Stimulated activated CD8-positive, alpha-beta memory T cell treated with anti-CD3 and anti-CD28 coated beads, Interleukin-15, amount 100 ng/mL, for 48 hours (primary cell): ENCODE results near the gene CARD11.

Experiments
- DNase-seq, 2 donors: peaks; one replicate each; pipeline ENCODE4 v3.0.0-alpha.2; 2020; ENCODE audit warnings: low read depth in 2 of 2

The CARD11 gene

DNA sequence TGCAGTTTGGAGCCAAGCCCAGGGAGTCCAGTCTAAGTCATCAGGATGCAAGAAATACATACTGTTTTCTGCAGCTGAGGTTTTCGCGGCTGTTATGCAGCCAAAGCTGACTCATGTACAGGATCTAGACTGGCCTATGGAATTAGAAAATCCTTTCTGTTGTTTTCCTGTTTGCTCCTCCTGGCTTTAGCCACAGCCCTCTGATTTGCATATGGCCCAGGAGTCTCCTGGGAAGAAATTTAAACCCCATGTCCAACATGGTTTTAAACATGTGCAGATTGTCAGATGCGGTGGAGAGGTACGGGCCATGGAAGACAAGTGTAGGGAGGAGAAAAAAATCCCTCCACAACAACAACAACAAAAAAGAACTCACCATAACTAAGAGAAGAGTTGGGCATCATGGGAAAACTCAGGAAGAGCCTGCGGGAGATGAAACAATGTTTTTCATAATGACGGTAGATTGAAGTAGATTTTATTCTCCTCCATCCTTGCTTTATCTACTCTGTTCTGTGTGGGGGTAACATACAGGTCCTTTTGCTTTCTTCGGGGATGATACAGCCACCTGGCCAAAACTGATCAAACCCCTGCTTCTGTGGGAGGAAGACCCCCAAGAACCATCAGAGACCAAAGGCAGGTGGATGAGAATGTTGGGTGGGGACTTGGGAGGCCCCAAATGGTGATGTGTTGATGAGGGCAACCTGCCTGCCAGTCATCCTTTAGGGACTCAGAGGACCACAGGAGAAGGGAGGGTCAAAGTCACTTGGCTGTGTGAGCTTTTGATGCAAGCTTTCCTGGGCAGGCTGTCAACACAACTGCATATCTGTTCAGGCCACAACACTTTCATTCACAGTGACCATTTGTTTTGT, 169.7 kb downstream of the CARD11 start:
- DNase-seq, result no peak

DNA sequence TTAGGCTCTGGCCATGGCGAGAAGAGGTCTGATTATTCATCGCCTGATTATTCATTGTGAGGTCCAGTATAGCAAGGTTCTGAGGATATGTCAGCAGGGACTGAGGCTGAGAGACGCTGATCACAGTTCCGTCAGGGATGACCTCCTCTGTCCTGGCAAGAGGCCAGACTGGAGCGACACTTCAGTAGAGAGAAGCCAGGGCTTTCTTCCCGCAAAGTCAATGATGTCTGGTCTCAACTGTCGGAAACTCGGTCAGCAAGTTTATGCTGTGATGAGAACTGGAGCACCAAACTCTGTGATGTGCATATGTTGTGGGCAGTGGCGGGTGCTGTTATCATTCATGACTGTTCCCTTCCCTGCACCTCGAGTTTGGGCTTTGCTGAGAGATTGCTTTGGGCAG, 170.5 kb downstream of the CARD11 start:
- DNase-seq, result no peak

DNA sequence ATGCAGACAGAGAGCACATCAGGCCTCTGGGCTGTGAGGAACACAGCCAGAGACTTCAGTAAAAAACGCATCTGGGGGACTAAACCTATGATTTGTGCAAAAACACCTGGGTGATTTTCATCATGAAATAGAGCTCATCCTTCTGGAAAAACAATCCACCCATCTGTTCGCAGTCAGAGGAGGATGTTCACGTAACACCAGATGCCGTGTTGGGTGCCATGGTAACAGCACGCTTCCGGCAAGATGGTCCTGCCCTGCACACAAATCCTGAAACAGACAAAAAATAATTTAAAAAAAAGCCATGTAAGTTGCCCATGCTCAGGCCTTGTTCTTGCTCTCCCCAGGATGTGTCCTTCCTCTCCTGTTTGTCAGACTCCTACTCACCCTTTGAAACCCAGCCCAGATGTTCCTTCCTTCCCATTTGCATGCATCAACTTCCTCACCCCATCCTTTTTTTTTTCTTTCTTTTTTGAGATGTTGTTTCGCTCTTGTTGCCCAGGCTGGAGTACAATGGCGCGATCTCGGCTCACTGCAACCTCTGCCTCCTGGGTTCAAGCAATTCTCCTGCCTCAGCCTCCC, 171.3 kb downstream of the CARD11 start:
- DNase-seq, result no peak

DNA sequence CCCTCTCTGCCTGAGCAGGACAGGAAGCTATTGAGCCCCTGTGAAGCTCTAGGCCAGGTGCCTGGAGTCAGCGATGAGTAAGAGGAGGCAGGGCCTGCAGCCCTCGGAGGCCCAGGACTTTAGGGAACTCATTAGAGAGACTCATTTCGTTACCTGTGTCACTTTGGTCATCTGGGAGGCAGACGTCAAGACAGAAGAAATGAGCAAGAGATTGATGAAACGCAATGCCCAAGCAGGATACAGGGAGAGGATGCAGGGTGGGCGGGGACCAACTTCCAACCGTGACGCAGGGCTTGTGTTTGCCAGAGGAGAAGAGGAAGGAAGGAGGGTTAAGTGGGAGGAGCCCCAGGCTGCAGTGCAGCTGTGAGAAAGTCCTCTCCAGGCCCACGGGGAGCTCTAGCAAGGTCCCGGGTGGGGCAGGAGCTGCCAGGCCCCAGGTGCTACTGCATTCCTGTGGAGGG, 173.2 kb downstream of the CARD11 start:
- DNase-seq, result no peak

DNA sequence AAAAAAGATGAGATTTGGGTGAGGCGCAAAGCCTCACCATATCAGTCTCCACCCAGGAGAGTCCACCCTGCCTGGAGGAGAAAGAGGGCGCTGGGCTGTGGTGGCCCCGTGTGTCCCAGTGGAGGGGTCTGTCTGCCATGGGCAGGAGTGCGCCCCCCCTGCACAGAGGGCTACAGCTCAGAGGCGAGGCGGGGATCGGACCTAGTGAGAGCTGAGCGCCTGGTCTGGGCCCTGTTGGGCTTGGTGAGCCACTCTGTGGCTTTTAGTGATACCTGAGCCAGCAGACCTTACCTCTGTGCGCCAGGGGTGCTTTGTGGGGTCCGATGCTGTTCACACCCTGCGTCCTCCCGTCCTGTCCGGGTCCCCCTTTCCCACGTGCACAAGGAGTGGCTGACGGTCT, 173.7 kb downstream of the CARD11 start:
- no peak for DNase-seq

DNA sequence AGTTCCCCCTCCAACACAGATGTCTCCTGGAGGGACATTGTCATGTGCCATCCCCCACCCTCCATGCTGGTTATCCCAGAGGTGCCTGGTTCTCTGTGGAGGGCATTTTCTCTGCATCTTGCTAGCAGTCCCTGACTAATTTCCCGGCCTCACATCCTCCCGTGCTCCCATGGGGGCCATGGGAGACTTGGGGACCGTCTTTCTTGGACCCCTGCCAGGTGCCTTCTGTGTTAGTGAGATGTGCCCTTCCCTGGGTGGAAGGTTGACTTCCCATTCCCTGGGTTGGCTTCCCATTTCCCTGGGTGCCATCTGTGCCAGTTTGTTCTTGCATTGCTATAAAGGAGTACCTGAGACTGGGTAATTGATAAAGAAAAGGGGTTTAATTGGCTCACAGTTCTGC, 177.1 kb downstream of the CARD11 start:
- no peak for DNase-seq

DNA sequence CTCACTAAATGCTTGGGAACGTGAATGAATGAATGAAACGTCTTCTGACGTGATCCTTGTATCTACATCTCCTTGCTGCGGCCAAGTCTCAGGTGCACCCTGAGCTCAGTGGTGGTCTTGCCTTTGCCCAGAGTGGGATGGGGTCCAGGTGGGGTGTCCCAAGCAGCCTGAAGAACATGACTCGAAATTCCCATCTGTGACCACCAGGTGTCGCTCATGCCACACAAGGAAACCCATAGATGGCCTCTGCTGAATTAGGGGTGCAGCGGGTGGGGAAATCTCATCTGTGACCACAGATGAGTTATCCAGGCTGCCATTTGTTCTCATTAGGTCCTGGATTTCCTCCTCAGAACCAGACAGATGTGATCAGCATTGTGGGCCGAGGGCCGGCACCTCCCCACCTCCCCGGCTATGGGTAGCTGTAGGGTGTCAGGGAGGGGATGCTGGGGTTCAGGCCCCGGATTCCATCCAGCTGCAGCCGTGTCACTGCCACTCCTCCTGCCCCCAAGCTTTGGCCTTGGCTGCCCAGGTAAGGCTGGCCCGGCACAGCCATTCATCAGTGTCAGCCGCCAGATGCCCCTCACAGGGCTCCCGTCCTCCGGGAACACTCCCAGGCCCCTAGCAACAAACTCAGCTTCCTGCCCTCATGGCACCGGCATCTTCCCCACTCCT, 178.5 kb downstream of the CARD11 start:
- peak; percentile 52 to 56 for DNase-seq

DNA sequence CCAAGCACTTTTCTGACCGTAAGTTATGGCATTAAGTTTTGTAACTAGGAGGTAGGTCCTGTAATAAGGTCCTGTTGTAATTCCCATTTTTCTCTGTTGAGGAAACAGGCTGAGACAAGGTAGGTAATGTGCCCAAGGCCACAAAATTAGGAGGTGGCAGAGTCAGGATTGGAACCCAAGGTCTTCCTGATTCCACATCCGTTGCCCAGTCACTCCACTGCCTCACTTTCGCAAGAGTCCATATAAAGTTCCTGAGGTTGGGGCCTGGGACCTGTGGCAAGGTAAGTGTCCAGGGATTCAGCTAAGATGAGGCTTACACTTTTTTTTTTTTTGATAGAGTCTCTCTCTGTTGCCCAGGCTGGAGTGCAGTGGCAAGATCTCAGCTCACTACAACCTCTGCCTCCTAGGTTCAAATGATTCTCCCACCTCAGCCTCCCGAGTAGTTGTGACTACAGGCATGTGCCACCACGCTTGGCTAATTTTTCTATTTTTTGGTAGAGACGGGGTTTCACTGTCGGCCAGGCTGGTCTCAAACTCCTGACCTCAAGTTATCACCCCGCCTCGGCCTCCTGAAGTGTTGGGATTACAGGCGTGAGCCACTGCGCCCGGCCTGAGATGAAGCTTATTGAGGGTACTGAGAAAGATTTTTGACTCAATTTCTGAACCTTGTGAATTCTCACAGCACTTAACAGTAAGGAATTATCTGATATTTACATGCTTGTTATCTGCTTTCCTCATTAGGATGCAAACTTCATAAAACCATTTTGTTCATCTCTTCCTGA, 179.3 kb downstream of the CARD11 start:
- DNase-seq, result no peak

DNA sequence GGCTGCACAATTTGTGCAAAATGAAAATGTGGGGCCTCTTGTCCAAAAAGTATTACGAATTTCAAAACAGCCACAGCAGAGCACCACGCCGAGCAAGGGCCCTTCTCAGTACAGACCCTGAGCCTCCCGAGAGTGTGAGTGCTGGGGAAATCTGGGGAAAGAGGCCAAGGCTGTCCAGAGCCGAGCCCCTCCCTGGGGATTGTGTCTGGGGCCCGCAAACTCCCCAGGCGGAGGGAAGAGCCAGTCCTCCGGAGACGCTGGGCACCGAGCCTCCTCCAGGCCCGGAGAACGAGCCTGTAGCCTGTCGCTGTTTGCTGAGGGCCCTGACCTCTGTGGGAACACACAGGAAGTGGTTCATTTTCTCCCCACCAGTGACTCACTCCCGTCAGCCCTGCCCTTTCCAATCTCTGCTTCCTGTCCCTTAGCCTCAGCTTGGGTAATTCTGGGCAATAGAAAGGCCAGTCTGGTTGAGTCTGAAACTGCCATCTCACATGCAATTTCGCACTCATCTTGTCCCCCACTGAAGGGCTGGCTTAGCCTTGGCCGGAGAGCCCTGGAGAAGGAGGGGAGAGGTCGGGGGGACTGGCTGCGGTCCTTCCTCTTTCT, 180.1 kb downstream of the CARD11 start:
- peak; percentile 76 to 78 for DNase-seq

DNA sequence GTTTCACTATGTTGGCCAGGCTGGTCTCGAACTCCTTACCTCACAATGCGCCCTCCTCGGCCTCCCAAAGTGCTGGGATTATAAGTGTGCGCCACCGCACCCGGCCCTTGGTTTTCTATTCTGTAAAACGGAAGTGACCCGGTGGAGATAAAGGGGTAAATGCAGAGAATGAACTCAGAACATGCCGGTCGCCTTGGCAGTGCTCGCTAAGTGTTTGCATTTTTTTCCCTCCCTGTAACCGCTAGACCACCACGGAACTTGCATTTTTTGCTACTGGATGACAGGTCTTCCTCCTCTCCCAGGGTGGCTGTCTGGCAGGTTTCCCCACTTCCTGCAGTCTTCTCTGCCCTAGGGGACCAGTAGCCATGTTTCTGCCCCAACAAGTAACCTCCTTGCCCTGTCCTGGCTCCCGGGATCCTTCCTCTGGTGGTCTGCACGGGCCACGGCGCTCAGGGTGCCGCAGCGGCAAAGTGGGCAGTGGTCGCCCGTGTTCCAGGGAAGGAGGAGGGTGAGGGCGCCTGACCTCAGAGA, 180.8 kb downstream of the CARD11 start:
- DNase-seq, result no peak

DNA sequence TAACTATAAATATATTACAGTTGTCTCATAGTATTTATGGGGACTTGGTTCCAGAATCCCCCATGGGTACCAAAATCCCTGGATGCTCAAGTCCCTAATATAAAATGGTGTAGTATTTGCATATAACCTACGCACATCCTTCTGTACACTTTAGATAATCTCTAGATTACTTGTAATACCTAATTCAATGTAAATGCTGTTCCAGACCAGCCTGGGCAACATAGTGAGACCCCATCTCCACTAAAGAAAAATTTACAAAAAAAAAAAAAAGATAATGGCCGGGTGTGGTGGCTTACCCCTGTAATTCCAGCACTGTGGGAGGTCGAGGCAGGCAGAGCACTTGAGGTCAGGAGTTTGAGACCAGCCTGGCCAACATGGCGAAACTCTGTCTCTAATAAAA, 182.2 kb downstream of the CARD11 start:
- DNase-seq, result no peak

DNA sequence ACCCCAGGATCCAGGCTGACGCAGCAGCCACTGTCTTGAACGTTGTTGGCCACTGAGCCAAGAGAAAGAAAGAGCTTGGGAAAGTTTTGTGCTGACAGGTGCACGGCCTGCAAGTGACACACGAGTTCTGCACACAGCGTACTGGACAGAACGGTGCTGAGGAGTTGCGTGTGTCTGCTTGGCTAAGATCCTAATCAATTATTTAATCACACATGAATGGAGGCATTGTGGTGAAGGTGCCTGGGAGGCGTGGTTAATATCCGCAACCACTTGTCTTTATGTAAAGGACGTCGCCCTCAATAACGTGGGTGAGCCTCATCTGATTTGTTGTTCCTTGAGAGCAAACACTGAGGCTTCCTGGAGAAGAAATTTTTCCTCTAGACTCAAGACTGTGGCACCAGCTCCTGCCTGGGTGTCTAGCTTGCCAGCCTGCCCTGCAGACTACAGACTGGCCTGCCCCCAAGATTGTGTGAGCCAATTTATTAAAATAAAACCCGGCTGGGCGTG, 183.0 kb downstream of the CARD11 start:
- no peak for DNase-seq

DNA sequence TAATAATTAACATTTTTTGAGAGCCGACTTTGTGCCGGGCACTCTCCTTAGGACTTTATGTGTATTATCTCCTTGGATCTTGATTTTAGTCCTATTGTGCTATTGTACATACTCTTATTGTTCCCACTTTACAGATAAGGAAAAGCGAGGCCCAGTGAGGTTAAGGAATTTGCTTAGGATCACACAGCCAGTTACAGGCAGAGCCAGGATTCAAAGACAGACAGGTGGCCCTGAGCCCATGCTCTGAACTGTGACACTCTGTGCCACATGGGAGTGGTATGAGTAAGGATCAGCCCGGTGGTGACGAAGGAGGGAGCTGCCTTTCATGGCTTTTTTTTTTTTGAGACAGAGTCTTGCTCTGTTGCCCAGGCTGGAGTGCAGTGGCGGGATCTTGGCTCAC, 183.7 kb downstream of the CARD11 start:
- DNase-seq, result no peak

DNA sequence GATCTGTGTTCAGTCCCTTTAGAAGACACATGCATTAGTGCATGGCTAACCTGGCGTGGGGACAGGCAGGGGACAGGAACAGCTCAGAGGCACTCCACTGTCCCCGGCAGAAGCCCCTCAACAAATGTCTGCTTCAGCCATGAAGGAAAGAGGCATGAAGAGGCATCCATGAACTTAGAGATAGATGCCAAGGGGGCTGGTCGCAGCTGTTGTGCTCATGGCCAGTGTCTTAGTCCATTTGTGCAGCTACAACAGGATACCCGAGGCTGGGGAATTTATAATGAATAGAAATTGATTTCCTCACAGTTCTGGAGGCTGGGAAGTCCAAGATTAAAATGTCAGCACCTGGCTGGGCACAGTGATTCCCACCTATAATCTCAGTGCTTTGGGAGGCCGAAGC, 185.0 kb downstream of the CARD11 start:
- no peak for DNase-seq

DNA sequence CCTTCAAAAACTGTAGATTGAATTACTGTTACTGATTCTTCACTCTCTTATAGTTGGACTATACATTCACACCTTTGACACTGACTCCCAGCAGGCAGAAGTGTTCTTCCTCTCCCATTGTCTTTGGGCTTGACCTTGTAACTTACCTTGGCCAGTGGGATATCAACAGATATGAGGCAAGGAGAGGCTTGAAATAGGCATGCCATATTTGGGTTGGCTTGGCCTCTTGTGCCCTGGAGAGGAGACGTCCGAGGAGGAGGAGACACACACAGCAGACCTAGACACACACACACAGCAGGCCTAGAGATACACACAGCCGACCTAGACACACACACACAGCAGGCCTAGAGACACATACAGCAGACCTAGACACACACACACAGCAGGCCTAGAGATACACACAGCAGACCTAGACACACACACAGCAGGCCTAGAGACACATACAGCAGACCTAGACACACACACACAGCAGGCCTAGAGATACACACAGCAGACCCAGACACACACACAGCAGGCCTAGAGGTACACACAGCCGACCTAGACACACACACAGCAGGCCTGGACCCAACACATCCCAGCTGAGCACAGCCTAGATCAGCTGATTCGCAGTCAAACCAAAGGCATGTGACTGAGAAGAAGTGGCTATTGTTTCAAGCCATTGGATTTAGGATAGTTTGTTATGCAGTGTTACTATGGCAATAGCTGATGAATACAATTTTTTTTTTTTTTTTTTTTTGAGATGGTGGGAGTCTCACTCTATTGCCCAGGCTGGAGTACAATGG, 187.1 kb downstream of the CARD11 start:
- no peak for DNase-seq
